Measurements from ENCODE around the gene ULBP3. TPM values are rescaled to one million over a fixed set of nuclear protein-coding genes. Genes with fewer than 3 reads are reported as not detected.
"Not testable (repeated sequence)": the region's sequence is repeated elsewhere in the genome, so short reads cannot be mapped to it uniquely, and the experiment has no call there.

Gene ULBP3
- total RNA-seq, 1 donor from 2014 or later: 4.5 TPM

- no peak for DNase-seq (ENCODE audit: low spot score)
These were observed 7.4 kb upstream of the ULBP3 start for GRCh38 chr6:150076196-150076893.

DNA sequence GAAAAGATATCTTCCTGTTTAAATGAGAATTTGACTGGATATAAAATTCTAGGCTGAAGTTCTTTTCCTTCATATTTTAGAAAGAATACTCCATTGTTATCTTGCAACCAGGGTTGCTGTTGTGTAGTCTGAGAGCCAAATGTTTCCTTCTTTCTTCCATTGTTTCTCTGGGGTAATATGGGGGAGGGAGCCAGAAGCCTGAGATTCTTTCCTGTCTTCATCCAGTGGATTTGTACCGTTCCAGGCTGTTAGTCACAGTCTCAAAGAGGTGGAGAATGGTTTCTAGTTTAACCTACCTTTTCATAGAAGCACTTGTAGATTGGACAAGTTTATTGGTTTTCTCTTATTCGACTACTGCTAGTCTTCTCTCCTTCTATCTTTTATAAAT, 6.1 kb upstream of the ULBP3 start:
- no peak for DNase-seq (ENCODE audit: low spot score)

- DNase-seq (ENCODE audit: low spot score): not testable (repeated sequence)
These were observed 5.6 kb upstream of the ULBP3 start for GRCh38 chr6:150074396-150075033.

GRCh38 chr6:150072201-150072600, 3.3 kb upstream of the ULBP3 start:
- peak; percentile 91 for DNase-seq (ENCODE audit: low spot score)

- DNase-seq (ENCODE audit: low spot score): no peak
These were observed 1.4 kb upstream of the ULBP3 start for GRCh38 chr6:150070236-150070818.

DNA sequence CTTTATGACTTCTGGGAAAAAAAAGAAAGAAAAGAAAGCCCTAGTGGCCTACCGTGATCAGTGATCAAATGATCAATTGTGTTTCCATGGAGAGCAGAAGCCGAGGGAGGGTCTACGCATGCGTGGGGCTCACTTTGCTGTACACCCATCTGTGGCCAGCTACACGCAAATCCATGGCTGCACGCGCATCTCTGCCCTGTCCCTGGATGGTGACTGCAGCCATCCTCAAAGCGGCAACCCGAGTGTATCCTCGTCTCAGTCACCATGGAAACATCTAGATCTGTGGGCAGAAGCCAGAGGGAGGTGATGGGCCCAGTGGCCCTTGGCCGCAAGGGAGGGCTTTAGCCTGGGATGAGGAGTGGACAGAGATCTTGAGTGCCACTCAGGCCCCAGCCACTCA, 785 bp upstream of the ULBP3 start:
- no peak for DNase-seq (ENCODE audit: low spot score)

- no peak for DNase-seq (ENCODE audit: low spot score)
These were observed 770 bp downstream of the ULBP3 start for GRCh38 chr6:150068151-150068550.

DNA sequence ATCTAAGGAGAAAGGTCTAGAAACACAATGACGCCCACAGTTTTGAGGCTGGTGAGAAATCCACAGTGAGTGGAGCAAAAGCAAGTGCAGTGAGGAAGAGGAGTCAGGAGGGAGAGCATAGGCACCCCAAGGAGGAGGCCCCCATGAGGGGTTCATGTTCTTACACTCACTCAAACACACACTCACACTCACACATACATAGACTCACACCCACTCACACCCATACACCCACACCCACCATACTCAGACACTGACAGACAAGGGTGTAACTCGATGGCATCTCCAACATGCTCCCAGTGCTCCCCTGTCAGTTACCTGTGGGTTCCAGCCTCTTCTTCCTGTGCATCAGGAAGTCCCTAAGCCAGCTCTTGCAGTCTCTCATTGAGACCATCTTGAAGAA, 3.8 kb downstream of the ULBP3 start:
- DNase-seq (ENCODE audit: low spot score): no peak

GRCh38 chr6:150063640-150064039, 5.3 kb downstream of the ULBP3 start:
- no peak for DNase-seq (ENCODE audit: low spot score)

GRCh38 chr6:150059973-150060372, 8.9 kb downstream of the ULBP3 start:
- DNase-seq (ENCODE audit: low spot score): not testable (repeated sequence)

DNA sequence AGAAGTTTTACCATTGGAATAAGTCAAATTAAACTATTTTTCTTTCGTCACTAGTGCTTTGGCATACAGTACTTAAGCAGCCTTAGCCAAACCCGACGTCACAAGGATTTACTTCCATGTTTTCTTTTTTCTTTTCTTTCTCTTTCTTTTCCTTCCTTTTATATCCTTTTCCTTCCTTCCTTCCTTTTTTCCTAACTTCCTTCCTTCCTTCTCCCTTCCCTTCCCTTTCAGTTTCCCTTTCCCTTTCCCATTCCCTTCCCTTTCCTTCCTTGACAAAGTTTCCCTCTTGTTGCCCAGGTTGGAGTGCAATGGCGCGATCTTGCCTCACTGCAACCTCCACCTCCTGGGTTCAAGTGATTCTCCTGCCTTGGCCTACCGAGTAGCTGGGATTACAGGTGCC, 9.9 kb downstream of the ULBP3 start:
- no peak for DNase-seq (ENCODE audit: low spot score)

GRCh38 chr6:150058231-150058792, 10.6 kb downstream of the ULBP3 start:
- no peak for DNase-seq (ENCODE audit: low spot score)

GRCh38 chr6:150057501-150057951, 11.4 kb downstream of the ULBP3 start:
- DNase-seq (ENCODE audit: low spot score): no peak

GRCh38 chr6:150056916-150057315, 12.0 kb downstream of the ULBP3 start:
- DNase-seq (ENCODE audit: low spot score): no peak

- no peak for DNase-seq (ENCODE audit: low spot score)
These were observed 12.8 kb downstream of the ULBP3 start for GRCh38 chr6:150056156-150056555.

DNA sequence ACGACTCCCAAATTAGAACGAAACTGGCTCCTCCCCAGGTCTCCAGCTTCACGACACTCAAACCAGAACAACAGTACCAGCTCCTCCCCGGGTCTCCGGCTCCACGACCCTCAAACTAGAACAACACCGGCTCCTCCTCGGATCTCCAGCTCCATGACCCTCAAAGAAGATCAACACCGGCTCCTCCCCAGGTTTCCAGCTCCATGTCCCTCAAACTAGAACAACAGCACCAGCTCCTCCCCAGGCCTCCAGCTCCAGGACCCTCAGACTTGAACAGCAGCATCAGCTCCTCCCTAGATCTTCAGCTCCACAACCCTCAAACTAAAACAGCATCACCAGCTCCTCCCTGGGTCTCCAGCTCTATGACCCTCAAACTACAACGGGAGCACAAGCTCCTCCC, 13.8 kb downstream of the ULBP3 start:
- DNase-seq (ENCODE audit: low spot score): no peak

DNA sequence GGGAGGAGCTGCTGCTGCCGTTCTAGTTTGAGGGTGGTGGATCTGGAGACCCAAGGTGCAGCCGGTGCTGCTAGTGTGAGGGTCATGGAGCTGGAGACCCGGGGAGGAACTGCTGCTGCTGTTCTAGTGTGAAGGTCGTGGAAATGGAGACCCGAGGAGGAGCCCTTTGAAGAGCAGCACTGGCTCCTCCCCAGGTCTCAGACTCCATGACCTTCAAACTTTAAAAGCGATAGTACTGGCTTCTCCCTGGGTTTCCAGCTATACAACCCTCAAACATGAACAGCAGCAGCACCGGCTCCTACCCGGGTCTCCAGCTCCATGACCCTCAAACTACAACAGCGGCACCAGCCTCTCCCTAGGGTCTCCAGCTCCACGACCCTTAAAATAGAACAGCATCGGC, 15.5 kb downstream of the ULBP3 start:
- DNase-seq (ENCODE audit: low spot score): no peak

GRCh38 chr6:150050846-150051245, 18.1 kb downstream of the ULBP3 start:
- DNase-seq (ENCODE audit: low spot score): no peak

DNA sequence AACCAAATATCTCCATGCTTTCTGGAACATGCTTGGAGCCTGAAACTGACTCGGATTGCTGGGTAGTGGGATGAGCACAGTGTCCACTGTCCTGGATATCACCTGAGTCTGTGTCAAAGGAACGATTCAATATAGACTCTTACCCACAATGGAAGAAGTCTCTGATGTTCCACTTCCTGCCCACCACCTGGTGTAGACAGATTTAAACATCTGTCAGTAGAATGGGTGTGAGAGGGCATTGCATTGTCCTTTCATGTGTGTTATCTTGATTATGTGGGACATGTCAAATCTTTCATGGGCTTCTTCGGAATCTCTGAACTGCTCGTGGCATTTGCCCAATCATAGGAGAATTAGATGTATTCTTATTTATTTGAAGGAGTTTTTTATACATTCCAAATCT, 20.8 kb downstream of the ULBP3 start:
- no peak for DNase-seq (ENCODE audit: low spot score)

DNA sequence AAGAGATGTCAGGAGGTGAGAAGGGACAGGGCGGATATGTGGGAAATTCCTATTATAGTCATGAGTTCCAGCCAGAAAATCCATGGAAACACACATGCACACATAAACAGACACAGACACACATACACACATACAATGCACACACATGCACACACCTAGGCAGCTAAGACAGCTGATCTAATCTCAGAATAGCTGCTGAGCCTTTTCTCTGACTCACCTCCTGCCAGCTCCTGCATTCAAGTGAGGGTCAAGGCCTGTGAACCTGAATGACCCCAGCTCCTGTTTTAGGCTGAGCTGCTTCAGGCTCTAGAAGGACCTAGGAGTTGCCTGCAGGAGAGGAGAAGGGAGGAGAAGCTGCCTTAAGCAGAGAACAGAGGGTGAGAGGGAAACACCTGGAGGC, 22.0 kb downstream of the ULBP3 start:
- DNase-seq (ENCODE audit: low spot score): no peak

- no peak for DNase-seq (ENCODE audit: low spot score)
These were observed 24.2 kb downstream of the ULBP3 start for GRCh38 chr6:150044621-150045145.

- no peak for DNase-seq (ENCODE audit: low spot score)
These were observed 25.2 kb downstream of the ULBP3 start for GRCh38 chr6:150043501-150044412.

Measured in ureter (tissue), 1 donor.